GM10266 (cell line): ENCODE measurements around the gene OSBP2.

ENCODE experiments used
- DNase-seq: peaks from one replicate; pipeline ENCODE4 v3.0.0; 2012; ENCODE audit errors: extremely low spot score
- CTCF ChIP-seq: IDR thresholded peaks from 2 replicates; pipeline ENCODE4 v1.5.1; 2012; ENCODE audit warnings: mild to moderate bottlenecking, low read depth; ENCODE audit not compliant: control insufficient read depth, insufficient read depth; ENCODE audit errors: missing control alignments

OSBP2 gene

GRCh38 chr22:30885591-30885990, 190.9 kb downstream of the OSBP2 start:
- TF ChIP-seq CTCF: no peak
- no peak for DNase-seq

- no peak for TF ChIP-seq CTCF
- DNase-seq: no peak
These were observed 192.8 kb downstream of the OSBP2 start for GRCh38 chr22:30887453-30887852.

- no peak for DNase-seq
- TF ChIP-seq CTCF: no peak
These were observed 193.2 kb downstream of the OSBP2 start for GRCh38 chr22:30887861-30888260.

- no peak for TF ChIP-seq CTCF
- DNase-seq: no peak
These were observed 194.8 kb downstream of the OSBP2 start for GRCh38 chr22:30889268-30889995.

GRCh38 chr22:30889996-30890480, 195.4 kb downstream of the OSBP2 start:
- no peak for DNase-seq
- TF ChIP-seq CTCF: no peak

GRCh38 chr22:30890686-30891442, 196.2 kb downstream of the OSBP2 start:
- TF ChIP-seq CTCF: peak; percentile 75
- peak; percentile 58 for DNase-seq

GRCh38 chr22:30891443-30891755, 196.7 kb downstream of the OSBP2 start:
- no peak for TF ChIP-seq CTCF

More at GRCh38 chr22:30891443-30891755, 196.7 kb downstream of the OSBP2 start:
- no peak for DNase-seq
